ENCODE results near the gene STRIP2. TPM values are rescaled to one million over a fixed set of nuclear protein-coding genes. Genes with fewer than 3 reads are reported as not detected.

The STRIP2 gene
- total and polyA plus RNA-seq, 2 experiments from 2014 or later, result 4.7 to 10.6 TPM

GRCh38 chr7:129412501-129412900 is 21.7 kb upstream of the STRIP2 start:
- no peak overlapping the region for H2AFZ ChIP-seq
- no peak overlapping the region for H3K27ac ChIP-seq (ENCODE audit: low read depth)
- no peak overlapping the region for H3K4me2 ChIP-seq
- H4K20me1 ChIP-seq (replicated peaks; ENCODE audit: insufficient read depth), result no peaks in the 10 kb centered on the region
- Mint-ChIP-seq H3K4me3 (no peak overlapping the region), H3K27ac (no peak overlapping the region), H3K9me3 (no peaks in the 10 kb centered on the region), H3K4me1 (no peaks in the 10 kb centered on the region), H3K36me3 (ENCODE audit: low read depth) (peaks cover 11% of the 10 kb centered on the region; the same call in 2 of the 3 replicates), H3K27me3 (ENCODE audit: insufficient read depth, low read depth, poor library complexity) (peaks cover 3% of the 10 kb centered on the region)
- no peak overlapping the region for H3K4me3 ChIP-seq
- no peaks in the 10 kb centered on the region; the same call in none of the 2 replicates for H3K36me3 ChIP-seq (ENCODE audit: insufficient read depth)
- H3K4me1 ChIP-seq (ENCODE audit: insufficient read depth), result no peaks in the 10 kb centered on the region
- DNase-seq (ENCODE audit: low spot score) (no peak), ATAC-seq (no peak)
- H3K27me3 ChIP-seq (ENCODE audit: insufficient read depth), result no peaks in the 10 kb centered on the region
- no peaks in the 10 kb centered on the region for H3F3A ChIP-seq (replicated peaks; ENCODE audit: low read depth)
- no peak for TF ChIP-seq NANOG (IDR thresholded peaks at IDR 0.05; ENCODE audit: borderline replicate concordance)
- TF ChIP-seq ZNF331 (CRISPR knock-in tag; IDR thresholded peaks at IDR 0.05; ENCODE audit: low read depth), result no peak
- TF ChIP-seq JUNB (IDR thresholded peaks at IDR 0.05; ENCODE audit: unreplicated experiment), result no peak
- no peak for TF ChIP-seq ZNF114 (CRISPR knock-in tag; IDR thresholded peaks at IDR 0.05)
- TF ChIP-seq CTCF (conservative IDR thresholded peaks at IDR 0.05; ENCODE audit: low read depth in 2 of 2), result no peak
- TF ChIP-seq REST (IDR thresholded peaks at IDR 0.05; ENCODE audit: unreplicated experiment), result no peak
- no peak for TF ChIP-seq EZH2 (IDR thresholded peaks at IDR 0.05; ENCODE audit: low read depth, unreplicated experiment)
- TF ChIP-seq STAT1 (IDR thresholded peaks at IDR 0.05; ENCODE audit: unreplicated experiment), result no peak
- no peak for TF ChIP-seq CREB1 (CRISPR knock-in tag; IDR thresholded peaks at IDR 0.05; ENCODE audit: low read depth)
- no peak for TF ChIP-seq ZNF462 (CRISPR knock-in tag; IDR thresholded peaks at IDR 0.05)
- TF ChIP-seq EZH2phosphoT487 (IDR thresholded peaks at IDR 0.05; ENCODE audit: unreplicated experiment), result no peak
- TF ChIP-seq ETS1 (IDR thresholded peaks at IDR 0.05), result no peak
- TF ChIP-seq POLR2AphosphoS5 (IDR thresholded peaks at IDR 0.05; ENCODE audit: low read depth), result no peak
- no peaks in the 10 kb centered on the region for H3K9me2 ChIP-seq (ENCODE audit: insufficient read depth)
- H3K79me2 ChIP-seq (replicated peaks; ENCODE audit: insufficient read depth), result no peaks in the 10 kb centered on the region
